ENCODE data around the gene TRAF3. TPM values are rescaled to one million over a fixed set of nuclear protein-coding genes. Genes with fewer than 3 reads are reported as not detected.
"Not testable (repeated sequence)": the region's sequence is repeated elsewhere in the genome, so short reads cannot be mapped to it uniquely, and the experiment has no call there.

The TRAF3 gene
- total and polyA plus RNA-seq, 4 donors, result 19.8 to 46.3 (median 41.9) TPM

GRCh38 chr14:102764220-102764671 lies 13.0 kb upstream of the TRAF3 start:
- DNase-seq (ENCODE audit: low read depth in 4 of 6, low spot score in 6 of 6), result no peak
- no peak overlapping the region for H3K4me3 ChIP-seq (ENCODE audit: low read depth, low read length)
- H3K4me1 ChIP-seq (ENCODE audit: control insufficient read depth, insufficient read depth, low read length), result peaks cover 11% of the 10 kb centered on the region
- H3K27ac ChIP-seq (ENCODE audit: low read depth, low read length), result no peak overlapping the region
- H3K36me3 ChIP-seq (ENCODE audit: control insufficient read depth, insufficient read depth, low read length), result no peaks in the 10 kb centered on the region
- H3K27me3 ChIP-seq (ENCODE audit: control insufficient read depth, insufficient read depth, low read length), result no peaks in the 10 kb centered on the region
- 74% methylated on average over 9 of the region's 11 CpGs for WGBS (ENCODE audit: insufficient coverage)
- no peaks in the 10 kb centered on the region for H3K9me3 ChIP-seq (ENCODE audit: control insufficient read depth, insufficient read depth, low read length)

- not testable (repeated sequence) for DNase-seq (ENCODE audit: low read depth in 4 of 6, low spot score in 6 of 6); H3K27ac ChIP-seq (ENCODE audit: low read depth, low read length); H3K36me3 ChIP-seq (ENCODE audit: control insufficient read depth, insufficient read depth, low read length); H3K4me3 ChIP-seq (ENCODE audit: low read depth, low read length); H3K27me3 ChIP-seq (ENCODE audit: control insufficient read depth, insufficient read depth, low read length); H3K4me1 ChIP-seq (ENCODE audit: control insufficient read depth, insufficient read depth, low read length); H3K9me3 ChIP-seq (ENCODE audit: control insufficient read depth, insufficient read depth, low read length)
- WGBS (ENCODE audit: insufficient coverage), result 99% methylated on average over 5 of the region's 8 CpGs
Measured at GRCh38 chr14:102765770-102766169, 11.5 kb upstream of the TRAF3 start.

GRCh38 chr14:102768223-102769048 lies 8.8 kb upstream of the TRAF3 start:
- WGBS (ENCODE audit: insufficient coverage), result 86% methylated on average over 18 of the region's 19 CpGs
- no peak overlapping the region for H3K27ac ChIP-seq (ENCODE audit: low read depth, low read length)
- no peaks in the 10 kb centered on the region for H3K9me3 ChIP-seq (ENCODE audit: control insufficient read depth, insufficient read depth, low read length)
- DNase-seq (ENCODE audit: low read depth in 4 of 6, low spot score in 6 of 6), result no peak
- no peak overlapping the region for H3K4me3 ChIP-seq (ENCODE audit: low read depth, low read length)
- H3K27me3 ChIP-seq (ENCODE audit: control insufficient read depth, insufficient read depth, low read length), result no peaks in the 10 kb centered on the region
- H3K4me1 ChIP-seq (ENCODE audit: control insufficient read depth, insufficient read depth, low read length), result no peaks in the 10 kb centered on the region
- no peaks in the 10 kb centered on the region for H3K36me3 ChIP-seq (ENCODE audit: control insufficient read depth, insufficient read depth, low read length)

- DNase-seq (ENCODE audit: low read depth in 4 of 6, low spot score in 6 of 6), result no peak
- H3K27me3 ChIP-seq (ENCODE audit: control insufficient read depth, insufficient read depth, low read length), result no peaks in the 10 kb centered on the region
- WGBS (ENCODE audit: insufficient coverage), result 95% methylated on average over 4 of the region's 4 CpGs
- H3K4me1 ChIP-seq (ENCODE audit: control insufficient read depth, insufficient read depth, low read length), result no peaks in the 10 kb centered on the region
- H3K9me3 ChIP-seq (ENCODE audit: control insufficient read depth, insufficient read depth, low read length), result no peaks in the 10 kb centered on the region
- no peaks in the 10 kb centered on the region for H3K36me3 ChIP-seq (ENCODE audit: control insufficient read depth, insufficient read depth, low read length)
- no peak overlapping the region for H3K4me3 ChIP-seq (ENCODE audit: low read depth, low read length)
- H3K27ac ChIP-seq (ENCODE audit: low read depth, low read length), result no peak overlapping the region
Measured at GRCh38 chr14:102769049-102769327, 8.3 kb upstream of the TRAF3 start.

- peaks cover 7% of the 10 kb centered on the region for H3K4me1 ChIP-seq (ENCODE audit: control insufficient read depth, insufficient read depth, low read length)
- H3K36me3 ChIP-seq (ENCODE audit: control insufficient read depth, insufficient read depth, low read length), result no peaks in the 10 kb centered on the region
- H3K9me3 ChIP-seq (ENCODE audit: control insufficient read depth, insufficient read depth, low read length), result no peaks in the 10 kb centered on the region
- H3K27ac ChIP-seq (ENCODE audit: low read depth, low read length), result no peak overlapping the region
- no peaks in the 10 kb centered on the region for H3K27me3 ChIP-seq (ENCODE audit: control insufficient read depth, insufficient read depth, low read length)
- WGBS (ENCODE audit: insufficient coverage), result 71% methylated on average over 18 of the region's 32 CpGs
- no peak overlapping the region for H3K4me3 ChIP-seq (ENCODE audit: low read depth, low read length)
- DNase-seq (ENCODE audit: low read depth in 4 of 6, low spot score in 6 of 6), result no peak
Measured at GRCh38 chr14:102770147-102771123, 6.8 kb upstream of the TRAF3 start.

GRCh38 chr14:102771144-102771543 lies 6.1 kb upstream of the TRAF3 start:
- no peak for DNase-seq (ENCODE audit: low read depth in 4 of 6, low spot score in 6 of 6)
- no peaks in the 10 kb centered on the region for H3K27me3 ChIP-seq (ENCODE audit: control insufficient read depth, insufficient read depth, low read length)
- WGBS (ENCODE audit: insufficient coverage), result 90% methylated on average over 9 of the region's 9 CpGs

GRCh38 chr14:102772781-102773570 lies 4.3 kb upstream of the TRAF3 start:
- Histone ChIP-seq H3K36me3 (ENCODE audit: control insufficient read depth, insufficient read depth, low read length) (no peaks in the 10 kb centered on the region), H3K27ac (ENCODE audit: low read depth, low read length) (no peak overlapping the region), H3K4me1 (ENCODE audit: control insufficient read depth, insufficient read depth, low read length) (peaks cover 7% of the 10 kb centered on the region), H3K4me3 (ENCODE audit: low read depth, low read length) (no peak overlapping the region), H3K27me3 (ENCODE audit: control insufficient read depth, insufficient read depth, low read length) (no peaks in the 10 kb centered on the region), H3K9me3 (ENCODE audit: control insufficient read depth, insufficient read depth, low read length) (no peaks in the 10 kb centered on the region)
- WGBS (ENCODE audit: insufficient coverage), result 72% methylated on average over 10 of the region's 22 CpGs
- no peak for DNase-seq (ENCODE audit: low read depth in 4 of 6, low spot score in 6 of 6)

More at GRCh38 chr14:102771144-102771543, 6.1 kb upstream of the TRAF3 start:
- Histone ChIP-seq H3K4me1 (ENCODE audit: control insufficient read depth, insufficient read depth, low read length) (peaks cover 7% of the 10 kb centered on the region), H3K27ac (ENCODE audit: low read depth, low read length) (no peak overlapping the region), H3K9me3 (ENCODE audit: control insufficient read depth, insufficient read depth, low read length) (no peaks in the 10 kb centered on the region), H3K4me3 (ENCODE audit: low read depth, low read length) (no peak overlapping the region), H3K36me3 (ENCODE audit: control insufficient read depth, insufficient read depth, low read length) (no peaks in the 10 kb centered on the region)

GRCh38 chr14:102774391-102775153 lies 2.7 kb upstream of the TRAF3 start:
- Histone ChIP-seq H3K4me1 (ENCODE audit: control insufficient read depth, insufficient read depth, low read length) (peaks cover 7% of the 10 kb centered on the region), H3K27me3 (ENCODE audit: control insufficient read depth, insufficient read depth, low read length) (no peaks in the 10 kb centered on the region), H3K27ac (ENCODE audit: low read depth, low read length) (no peak overlapping the region), H3K36me3 (ENCODE audit: control insufficient read depth, insufficient read depth, low read length) (no peaks in the 10 kb centered on the region), H3K4me3 (ENCODE audit: low read depth, low read length) (no peak overlapping the region), H3K9me3 (ENCODE audit: control insufficient read depth, insufficient read depth, low read length) (no peaks in the 10 kb centered on the region)
- DNase-seq (ENCODE audit: low read depth in 4 of 6, low spot score in 6 of 6), result peak in 3 of 6 donors; percentile 67 to 93 (median 91)
- 44% methylated on average over 5 of the region's 10 CpGs for WGBS (ENCODE audit: insufficient coverage)
